Astrocyte (in vitro differentiated cells and primary cell): ENCODE data around the gene IDNK.

Source experiments
- EZH2 ChIP-seq: IDR thresholded peaks from 2 replicates; pipeline ENCODE4 v1.6.1; 2012; ENCODE audit warnings: mild to moderate bottlenecking, low read length, inconsistent platforms; ENCODE audit not compliant: insufficient read depth
- TF ChIP-seq, protein P1 (sequence below): IDR thresholded peaks from 2 replicates; pipeline ENCODE4 v1.5.1; 2011; ENCODE audit warnings: low read depth, mild to moderate bottlenecking, inconsistent platforms, low read length, moderate library complexity; ENCODE audit not compliant: insufficient read depth

DNA sequence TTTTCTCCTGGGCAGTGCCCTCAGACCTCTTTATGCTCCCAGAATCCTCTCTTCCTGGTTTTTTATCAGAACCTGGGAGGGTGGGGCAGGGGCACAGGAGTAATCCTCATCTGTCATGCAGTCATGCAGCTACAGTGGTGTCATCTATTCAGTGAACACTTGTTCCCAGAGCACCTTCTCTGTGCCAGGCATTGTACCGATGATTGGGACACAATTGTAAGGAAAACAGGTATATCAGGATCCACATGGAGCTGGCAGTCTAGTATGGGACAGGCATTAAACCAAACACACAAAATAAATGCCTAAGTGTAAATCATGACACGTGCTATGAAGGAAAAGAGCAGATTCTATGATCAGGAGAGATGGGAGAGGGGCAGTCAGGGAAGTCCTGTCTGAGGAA lies 21.5 kb upstream of the IDNK start:
- no peak for TF ChIP-seq EZH2
- TF ChIP-seq, protein P1, sequence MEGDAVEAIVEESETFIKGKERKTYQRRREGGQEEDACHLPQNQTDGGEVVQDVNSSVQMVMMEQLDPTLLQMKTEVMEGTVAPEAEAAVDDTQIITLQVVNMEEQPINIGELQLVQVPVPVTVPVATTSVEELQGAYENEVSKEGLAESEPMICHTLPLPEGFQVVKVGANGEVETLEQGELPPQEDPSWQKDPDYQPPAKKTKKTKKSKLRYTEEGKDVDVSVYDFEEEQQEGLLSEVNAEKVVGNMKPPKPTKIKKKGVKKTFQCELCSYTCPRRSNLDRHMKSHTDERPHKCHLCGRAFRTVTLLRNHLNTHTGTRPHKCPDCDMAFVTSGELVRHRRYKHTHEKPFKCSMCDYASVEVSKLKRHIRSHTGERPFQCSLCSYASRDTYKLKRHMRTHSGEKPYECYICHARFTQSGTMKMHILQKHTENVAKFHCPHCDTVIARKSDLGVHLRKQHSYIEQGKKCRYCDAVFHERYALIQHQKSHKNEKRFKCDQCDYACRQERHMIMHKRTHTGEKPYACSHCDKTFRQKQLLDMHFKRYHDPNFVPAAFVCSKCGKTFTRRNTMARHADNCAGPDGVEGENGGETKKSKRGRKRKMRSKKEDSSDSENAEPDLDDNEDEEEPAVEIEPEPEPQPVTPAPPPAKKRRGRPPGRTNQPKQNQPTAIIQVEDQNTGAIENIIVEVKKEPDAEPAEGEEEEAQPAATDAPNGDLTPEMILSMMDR = no peak
